H1 (cell line): Measurements from ENCODE around the gene CHDH. TPM values are rescaled to one million over a fixed set of nuclear protein-coding genes. Genes with fewer than 3 reads are reported as not detected.

Experiments
- CTCF ChIA-PET: fragments of 300-600 bp; sonication (Branson Sonifier 250); formaldehyde crosslinking; loops from one replicate; lab custom pipeline; 2021; ENCODE audit not compliant: partially characterized antibody; lab: Charles Lee
- POLR2A ChIA-PET: fragments of 300-600 bp; sonication (Branson Sonifier 250); formaldehyde crosslinking; loops from one replicate; lab custom pipeline; 2021; ENCODE audit warnings: inconsistent platforms; ENCODE audit not compliant: partially characterized antibody; lab: Charles Lee
- DNase-seq, 2 experiments: peaks; one replicate each; pipeline versions ENCODE4 v3.0.0 to v3.0.0-alpha.2; 2010 to 2022; ENCODE audit warnings: low spot score in 2 of 2, low read depth in 1 of 2, mixed read lengths in 1 of 2
- FAIRE-seq: peaks from 2 replicates; lab custom pipeline; 2011; peaks lifted over from hg19 to GRCh38; lab: Jason Lieb, UNC
- H2AFZ ChIP-seq: 2 replicates; pipeline ENCODE4 v1.8.1; 2012; ENCODE audit warnings: low read length, inconsistent platforms
- H2AK5ac ChIP-seq: 2 replicates; pipeline ENCODE4 v1.6.1; 2013; ENCODE audit warnings: low read depth, low read length
- H2BK120ac ChIP-seq: replicated peaks from 2 replicates; pipeline ENCODE3; 2013; ENCODE audit warnings: low read depth, low read length, inconsistent platforms
- H2BK12ac ChIP-seq: 2 replicates; pipeline ENCODE4 v1.6.1; 2013; ENCODE audit warnings: low read depth, low read length
- H2BK15ac ChIP-seq: 2 replicates; pipeline ENCODE4 v1.6.1; 2013; ENCODE audit warnings: low read length
- H2BK20ac ChIP-seq: 2 replicates; pipeline ENCODE4 v1.6.1; 2013; ENCODE audit warnings: low read length
- H2BK5ac ChIP-seq: 2 replicates; pipeline ENCODE4 v1.6.1; 2013; ENCODE audit warnings: low read depth, low read length
- H3K14ac ChIP-seq: 2 replicates; pipeline ENCODE4 v1.6.1; 2013; ENCODE audit warnings: inconsistent platforms; ENCODE audit not compliant: insufficient read length
- H3K18ac ChIP-seq: 2 replicates; pipeline ENCODE4 v1.6.1; 2013; ENCODE audit warnings: low read length; ENCODE audit errors: extremely low read depth
- H3K23ac ChIP-seq: 2 replicates; pipeline ENCODE4 v1.6.1; 2013; ENCODE audit warnings: inconsistent platforms; ENCODE audit not compliant: insufficient read length
- H3K23me2 ChIP-seq: 2 replicates; pipeline ENCODE4 v1.6.1; 2013; ENCODE audit warnings: low read depth, low read length
- H3K27ac ChIP-seq: 2 replicates; pipeline ENCODE4 v1.6.1; 2011; ENCODE audit warnings: low read depth, low read length, inconsistent platforms
- H3K27me3 ChIP-seq, 4 experiments: replicated peaks in 1 of 4; 1 replicate in 1 of 4; 2 replicates in 3 of 4; pipeline versions ENCODE4 v1.6.1 to v1.8.1; 2011 to 2013; ENCODE audit warnings: low read length in 3 of 4, mild to moderate bottlenecking in 3 of 4, inconsistent platforms in 2 of 4, mixed read lengths in 2 of 4, moderate library complexity in 1 of 4; ENCODE audit not compliant: control insufficient read depth in 3 of 4, insufficient read depth in 3 of 4; ENCODE audit errors: extremely low read depth in 1 of 4
- H3K36me3 ChIP-seq, 4 experiments: 2 replicates each; pipeline versions ENCODE4 v1.6.1 to v1.8.1; 2011 to 2013; ENCODE audit warnings: mild to moderate bottlenecking in 4 of 4, low read length in 3 of 4, moderate library complexity in 2 of 4, control low read depth in 1 of 4, inconsistent platforms in 1 of 4; ENCODE audit not compliant: insufficient read depth in 4 of 4, control insufficient read depth in 2 of 4
- H3K4ac ChIP-seq: replicated peaks from 2 replicates; pipeline ENCODE3; 2013; ENCODE audit warnings: low read length, low read depth, mixed read lengths, inconsistent platforms; ENCODE audit not compliant: insufficient read length
- H3K4me1 ChIP-seq, 4 experiments: replicated peaks in 1 of 4; 1 replicate in 1 of 4; 2 replicates in 3 of 4; pipeline versions ENCODE4 v1.6.1 to v1.8.1; 2011 to 2013; ENCODE audit warnings: low read length in 3 of 4, inconsistent platforms in 2 of 4, mixed read lengths in 1 of 4; ENCODE audit not compliant: insufficient read depth in 4 of 4, control insufficient read depth in 3 of 4
- H3K4me2 ChIP-seq, 2 experiments: 2 replicates each; pipeline versions ENCODE4 v1.6.1 to v1.8.1; 2011 to 2013; ENCODE audit warnings: low read depth in 2 of 2, low read length in 2 of 2, control low read depth in 1 of 2, inconsistent platforms in 1 of 2, mild to moderate bottlenecking in 1 of 2; ENCODE audit not compliant: insufficient read depth in 1 of 2
- H3K4me3 ChIP-seq, 4 experiments: fragments of 200-600, 300-600 bp in 1 of 4; sonication (generic), shearing (Covaris generic), sonication (Bioruptor Twin) in 1 of 4; 2 replicates each; pipeline versions ENCODE4 v1.5.1 to v1.8.1; 2011 to 2016; ENCODE audit warnings: low read length in 4 of 4, low read depth in 3 of 4, control low read depth in 2 of 4, inconsistent platforms in 2 of 4, mild to moderate bottlenecking in 2 of 4, mixed read lengths in 1 of 4, moderate library complexity in 1 of 4; ENCODE audit not compliant: insufficient read depth in 2 of 4; ENCODE audit errors: extremely low read depth in 1 of 4
- H3K56ac ChIP-seq: replicated peaks from 2 replicates; pipeline ENCODE3; 2013; ENCODE audit warnings: low read depth, mild to moderate bottlenecking, mixed read lengths, low read length, inconsistent platforms; ENCODE audit not compliant: insufficient read length
- H3K79me1 ChIP-seq: 2 replicates; pipeline ENCODE4 v1.6.1; 2013; ENCODE audit warnings: low read depth, low read length, control low read depth
- H3K79me2 ChIP-seq, 2 experiments: 2 replicates each; pipeline versions ENCODE4 v1.6.1 to v1.8.1; 2012 to 2013; ENCODE audit warnings: low read length in 2 of 2, mild to moderate bottlenecking in 2 of 2, inconsistent platforms in 1 of 2; ENCODE audit not compliant: insufficient read depth in 2 of 2, control insufficient read depth in 1 of 2
- H3K9ac ChIP-seq, 4 experiments: replicated peaks in 1 of 4; 1 replicate in 1 of 4; 2 replicates in 3 of 4; pipeline versions ENCODE4 v1.6.1 to v1.8.1; 2011 to 2013; ENCODE audit warnings: low read depth in 3 of 4, low read length in 3 of 4, control low read depth in 2 of 4, mild to moderate bottlenecking in 2 of 4, moderate library complexity in 2 of 4, inconsistent platforms in 1 of 4; ENCODE audit errors: extremely low read depth in 1 of 4
- H3K9me3 ChIP-seq, 2 experiments: 2 replicates each; pipeline versions ENCODE4 v1.6.1 to v1.8.1; 2012 to 2013; ENCODE audit warnings: mild to moderate bottlenecking in 2 of 2, moderate library complexity in 2 of 2, control low read depth in 1 of 2, inconsistent platforms in 1 of 2, low read depth in 1 of 2, low read length in 1 of 2, mixed read lengths in 1 of 2; ENCODE audit not compliant: insufficient read depth in 2 of 2
- H4K20me1 ChIP-seq, 2 experiments: replicated peaks in 1 of 2; 2 replicates each; pipeline versions ENCODE3 to v1.8.1; 2011 to 2013; ENCODE audit warnings: inconsistent platforms in 2 of 2, low read length in 2 of 2, mild to moderate bottlenecking in 1 of 2; ENCODE audit not compliant: insufficient read depth in 2 of 2, control insufficient read depth in 1 of 2
- H4K5ac ChIP-seq: 2 replicates; pipeline ENCODE4 v1.6.1; 2013; ENCODE audit warnings: low read length, low read depth, mixed read lengths, inconsistent platforms; ENCODE audit not compliant: insufficient read length
- H4K8ac ChIP-seq: 2 replicates; pipeline ENCODE4 v1.8.0; 2013; ENCODE audit warnings: mild to moderate bottlenecking, moderate library complexity, low read length, inconsistent platforms; ENCODE audit not compliant: insufficient read depth; ENCODE audit errors: extremely low read depth
- H4K91ac ChIP-seq: replicated peaks from 2 replicates; pipeline ENCODE3; 2013; ENCODE audit warnings: low read length, mixed read lengths, inconsistent platforms; ENCODE audit not compliant: insufficient read length
- CEBPB ChIP-seq: IDR thresholded peaks from 2 replicates; pipeline ENCODE4 v1.6.1; 2012; ENCODE audit warnings: low read depth, low read length
- EZH2 ChIP-seq: fragments of 200-600 bp; sonication (generic); IDR thresholded peaks from 2 replicates; pipeline ENCODE4 v1.7.1; 2012; ENCODE audit warnings: low read depth, mild to moderate bottlenecking, moderate library complexity, low read length, inconsistent platforms; ENCODE audit not compliant: severe bottlenecking
- JUN ChIP-seq: IDR thresholded peaks from 2 replicates; pipeline ENCODE4 v1.6.1; 2011; ENCODE audit warnings: low read depth, mild to moderate bottlenecking, improper control_type of control experiment, low read length
- KDM4A ChIP-seq: IDR thresholded peaks from one replicate; pipeline ENCODE4 v1.7.1; 2012; ENCODE audit warnings: low read depth, mild to moderate bottlenecking, moderate library complexity, low read length, inconsistent platforms; ENCODE audit not compliant: severe bottlenecking
- MAFK ChIP-seq: IDR thresholded peaks from 2 replicates; pipeline ENCODE4 v1.6.1; 2012; ENCODE audit warnings: low read depth, mild to moderate bottlenecking, improper control_type of control experiment, low read length
- POU5F1 ChIP-seq: IDR thresholded peaks from 2 replicates; pipeline ENCODE4 v1.6.1; 2011; ENCODE audit warnings: low read depth, mild to moderate bottlenecking, low read length, moderate library complexity
- RBBP5 ChIP-seq: IDR thresholded peaks from 2 replicates; pipeline ENCODE4 v1.7.1; 2012; ENCODE audit warnings: low read depth, mild to moderate bottlenecking, inconsistent platforms, low read length, moderate library complexity, borderline replicate concordance
- TAF7 ChIP-seq: optimal IDR thresholded peaks from 2 replicates; pipeline ENCODE3; 2011; ENCODE audit warnings: low read depth, mild to moderate bottlenecking, inconsistent platforms, low read length, moderate library complexity, borderline replicate concordance
- ZNF274 ChIP-seq: IDR thresholded peaks from 2 replicates; pipeline ENCODE4 v1.7.0; 2012; ENCODE audit warnings: low read length, borderline replicate concordance; ENCODE audit errors: extremely low read depth
- WGBS, 2 experiments: shearing (Covaris generic) in 1 of 2; methylation state at CpG; one replicate each; pipeline versions ENCODE4 v1.1.6 to v1.1.7; 2013 to 2015; ENCODE audit warnings: low lambda C conversion rate in 2 of 2, mixed read lengths in 2 of 2, inconsistent platforms in 1 of 2, low coverage in 1 of 2, missing lambda C conversion rate in 1 of 2; ENCODE audit not compliant: insufficient replicate concordance in 2 of 2, insufficient coverage in 1 of 2, insufficient read length in 1 of 2; ENCODE audit errors: extremely low coverage in 1 of 2, missing lambda C conversion rate in 1 of 2; 5-methylcytosine and 5-hydroxymethylcytosine counted together
- polyA plus RNA-seq, 7 experiments: library from polyadenylated mRNA; depleted of rRNA in 3 of 7; stranded (reverse) in 5 of 7; unstranded in 2 of 7; fragments of >200 nt in 5 of 7; fragments of 200-250 nt in 2 of 7; gene quantifications; 1 replicate in 5 of 7; 2 replicates in 1 of 7; 4 replicates in 1 of 7; pipeline versions ENCODE4 v1.2.1 to v1.2.3, GENCODE V29; 2011 to 2013; ENCODE audit warnings: missing spikeins in 2 of 7, mixed read lengths in 2 of 7
- total RNA-seq: library from RNA; stranded (reverse); fragmentation: NEBNext Ultra II Directional; extraction: Animal tissue kit (Norgen Biotek cat#: 25700); gene quantifications from 2 replicates; pipeline ENCODE4 v1.2.1, GENCODE V29; 2021
- TF ChIP-seq, protein P1 (sequence below): IDR thresholded peaks from 2 replicates; pipeline ENCODE4 v1.6.1; 2011; ENCODE audit warnings: low read length, improper control_type of control experiment

CHDH gene
- total and polyA plus RNA-seq, 2 of the 8 experiments (the other 6 are each of a cell fraction or from before 2014, with no cell fraction given) = 4.9 to 10.3 TPM

GRCh38 chr3:53833700-53834099 lies 12.5 kb downstream of the CHDH start:
- no peak for FAIRE-seq
- H3K27me3 ChIP-seq = no peaks in the 10 kb centered on the region
- H3K79me2 ChIP-seq = no peaks in the 10 kb centered on the region
- H3K23me2 ChIP-seq = no peaks in the 10 kb centered on the region
- no peak overlapping the region for H3K14ac ChIP-seq
- H2BK5ac ChIP-seq = no peak overlapping the region; the same call in 1 of the 2 replicates
- H4K20me1 ChIP-seq = peaks cover 0 to 4% of the 10 kb centered on the region in 2 experiments
- no peaks in the 10 kb centered on the region for H3K4me1 ChIP-seq
- H3K18ac ChIP-seq = no peak overlapping the region
- H3K56ac ChIP-seq = no peak overlapping the region
- no peak overlapping the region for H2BK20ac ChIP-seq
- H3K36me3 ChIP-seq = no peaks in the 10 kb centered on the region; a peak in 3 of 8 replicates
- no peak overlapping the region for H4K8ac ChIP-seq
- ChIA-PET CTCF (interaction anchor here (1.1 to 3.7 kb wide), 6 partner anchors 9 to 126 kb away, joined by 3 to 23 read pairs (median 6); no protein-coding TSS in a partner anchor), POLR2A (interaction anchor here (0.9 kb wide), 1 partner anchor 9 kb away, joined by 3 read pairs; no protein-coding TSS in a partner anchor)
- no peak for DNase-seq
- no peak overlapping the region for H3K4me3 ChIP-seq
- H3K27ac ChIP-seq = no peak overlapping the region
- no peak overlapping the region for H4K5ac ChIP-seq
- WGBS, 2 experiments = 93% methylated on average over 5 of the region's 5 CpGs; no CpG with 5 or more reads in 1 of the 2 experiments
- no peak overlapping the region for H3K9ac ChIP-seq
- no peak overlapping the region for H2BK15ac ChIP-seq
- H2BK120ac ChIP-seq = no peak overlapping the region
- H3K9me3 ChIP-seq = no peaks in the 10 kb centered on the region
- H3K79me1 ChIP-seq = no peaks in the 10 kb centered on the region
- no peak overlapping the region for H3K23ac ChIP-seq
- no peak overlapping the region for H2AFZ ChIP-seq
- no peak overlapping the region for H3K4me2 ChIP-seq
- H2BK12ac ChIP-seq = no peak overlapping the region
- no peak overlapping the region for H4K91ac ChIP-seq
- H2AK5ac ChIP-seq = no peak overlapping the region
- no peak overlapping the region for H3K4ac ChIP-seq
- no peak for TF ChIP-seq POU5F1
- TF ChIP-seq TAF7 = no peak
- no peak for TF ChIP-seq ZNF274
- no peak for TF ChIP-seq MAFK
- TF ChIP-seq JUN = no peak
- TF ChIP-seq, protein P1, sequence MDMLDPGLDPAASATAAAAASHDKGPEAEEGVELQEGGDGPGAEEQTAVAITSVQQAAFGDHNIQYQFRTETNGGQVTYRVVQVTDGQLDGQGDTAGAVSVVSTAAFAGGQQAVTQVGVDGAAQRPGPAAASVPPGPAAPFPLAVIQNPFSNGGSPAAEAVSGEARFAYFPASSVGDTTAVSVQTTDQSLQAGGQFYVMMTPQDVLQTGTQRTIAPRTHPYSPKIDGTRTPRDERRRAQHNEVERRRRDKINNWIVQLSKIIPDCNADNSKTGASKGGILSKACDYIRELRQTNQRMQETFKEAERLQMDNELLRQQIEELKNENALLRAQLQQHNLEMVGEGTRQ = no peak
- TF ChIP-seq KDM4A = no peak
- TF ChIP-seq EZH2 = no peak
- no peak for TF ChIP-seq CEBPB
- TF ChIP-seq RBBP5 = no peak
